Natural killer cell (primary cell): ENCODE data around the gene FKBP1A. TPM values are rescaled to one million over a fixed set of nuclear protein-coding genes. Genes with fewer than 3 reads are reported as not detected.

Experiments
- ATAC-seq, 3 donors: fragments of 150-1000 bp in 2 of 3; fragments of 200-7000 bp in 1 of 3; cut with Tn5 transposase; 1 replicate in 1 of 3; 2 replicates in 2 of 3; pipeline ENCODE4 v1.10.0; 2021; ENCODE audit warnings: mild to moderate bottlenecking in 2 of 3, moderate library complexity in 2 of 3
- DNase-seq, 2 donors: peaks; one replicate each; pipeline versions ENCODE4 v3.0.0 to v3.0.0-alpha.2; 2013 to 2021; ENCODE audit warnings: mixed read lengths in 1 of 2
- H3K27ac ChIP-seq: one replicate; pipeline ENCODE4 v1.5.1; 2013; ENCODE audit warnings: mild to moderate bottlenecking, low read length
- H3K27me3 ChIP-seq: one replicate; pipeline ENCODE4 v1.6.1; 2013; ENCODE audit warnings: low read length; ENCODE audit not compliant: control insufficient read depth, insufficient read depth
- H3K36me3 ChIP-seq: one replicate; pipeline ENCODE4 v1.6.1; 2013; ENCODE audit warnings: low read length; ENCODE audit not compliant: control insufficient read depth, insufficient read depth
- H3K4me1 ChIP-seq: one replicate; pipeline ENCODE4 v1.6.1; 2013; ENCODE audit warnings: low read length; ENCODE audit not compliant: control insufficient read depth, insufficient read depth
- H3K4me3 ChIP-seq: one replicate; pipeline ENCODE4 v1.5.1; 2013; ENCODE audit warnings: low read length
- H3K9me3 ChIP-seq: one replicate; pipeline ENCODE4 v1.6.1; 2013; ENCODE audit warnings: low read length; ENCODE audit not compliant: control insufficient read depth, insufficient read depth
- H3K27ac Mint-ChIP-seq, 2 donors: one replicate each; pipeline ENCODE4 v1.8.0; 2022; ENCODE audit warnings: mild to moderate bottlenecking in 2 of 2, mixed read lengths in 2 of 2, moderate library complexity in 1 of 2
- H3K27me3 Mint-ChIP-seq, 2 donors: one replicate each; pipeline ENCODE4 v1.8.0; 2022; ENCODE audit warnings: low read depth in 2 of 2, mixed read lengths in 2 of 2
- H3K36me3 Mint-ChIP-seq: one replicate; pipeline ENCODE4 v1.8.0; 2022; ENCODE audit warnings: mixed read lengths
- H3K4me1 Mint-ChIP-seq, 2 donors: one replicate each; pipeline ENCODE4 v1.8.0; 2022; ENCODE audit warnings: mixed read lengths in 2 of 2
- H3K4me3 Mint-ChIP-seq: one replicate; pipeline ENCODE4 v1.8.0; 2022; ENCODE audit warnings: mild to moderate bottlenecking, moderate library complexity, mixed read lengths
- H3K9me3 Mint-ChIP-seq, 2 donors: one replicate each; pipeline ENCODE4 v1.8.0; 2022; ENCODE audit warnings: mixed read lengths in 2 of 2
- CTCF ChIP-seq: fragments of 200-600 bp; IDR thresholded peaks from one replicate; pipeline ENCODE4 v1.8.0; 2022; ENCODE audit warnings: antibody characterized with exemption
- WGBS: methylation state at CpG from one replicate; pipeline ENCODE4 v1.1.7; 2013; ENCODE audit warnings: missing lambda C conversion rate; ENCODE audit not compliant: insufficient coverage; 5-methylcytosine and 5-hydroxymethylcytosine counted together
- intact Hi-C: fragments of 100-400 bp; cut with micrococcal nuclease; formaldehyde crosslinking; loops from one replicate; pipeline ENCODE4 v1.14.2; 2022
- total RNA-seq, 4 donors: library from RNA; stranded (reverse); fragments of 120-200 nt in 1 of 4; gene quantifications; one replicate each; pipeline versions ENCODE4 v1.2.3 to v1.2.4, GENCODE V29; 2013 to 2022

FKBP1A gene
- total RNA-seq, 3 donors from 2014 or later (not counting 1 experiment from before 2014, with no cell fraction given), result 74.6 to 76.4 (median 75.4) TPM

- peak overlapping the region; percentile 88 for H3K4me3 Mint-ChIP-seq
- Histone ChIP-seq H3K27ac (peak overlapping the region; percentile 67), H3K4me3 (peak overlapping the region; percentile 39), H3K4me1 (peaks cover 44% of the 10 kb centered on the region), H3K27me3 (no peaks in the 10 kb centered on the region), H3K9me3 (no peaks in the 10 kb centered on the region), H3K36me3 (no peaks in the 10 kb centered on the region)
- no peaks in the 10 kb centered on the region for H3K9me3 Mint-ChIP-seq
- ATAC-seq, result no peak
- WGBS, result 61% methylated on average over 7 of the region's 7 CpGs
- DNase-seq, result no peak
- peaks cover 27 to 45% of the 10 kb centered on the region in 2 donors for H3K4me1 Mint-ChIP-seq
- peak overlapping the region; percentile 89 to 90 for H3K27ac Mint-ChIP-seq
- peaks cover 13 to 35% of the 10 kb centered on the region in 2 donors for H3K27me3 Mint-ChIP-seq
- peaks cover 9% of the 10 kb centered on the region for H3K36me3 Mint-ChIP-seq
- intact Hi-C loops, result loop anchor here (1.0 to 2.0 kb wide), 3 partner anchors 43 to 73 kb away; partner anchors contain the start of gene NSFL1C
- TF ChIP-seq CTCF, result no peak
These were observed 641 bp upstream of the FKBP1A start for GRCh38 chr20:1393507-1393882.

GRCh38 chr20:1392443-1392692 lies 486 bp downstream of the FKBP1A start:
- Histone ChIP-seq H3K27ac (peak overlapping the region; percentile 49), H3K4me1 (peaks cover 48% of the 10 kb centered on the region), H3K36me3 (no peaks in the 10 kb centered on the region), H3K9me3 (no peaks in the 10 kb centered on the region), H3K27me3 (no peaks in the 10 kb centered on the region), H3K4me3 (peak overlapping the region; percentile 49)
- peak overlapping the region; percentile 85 for H3K4me3 Mint-ChIP-seq
- 0% methylated on average over 13 of the region's 13 CpGs for WGBS
- peak overlapping the region in 1 of 2 donors; percentile 90 for H3K27ac Mint-ChIP-seq
- peaks cover 12 to 24% of the 10 kb centered on the region in 2 donors for H3K27me3 Mint-ChIP-seq
- no peaks in the 10 kb centered on the region for H3K9me3 Mint-ChIP-seq
- intact Hi-C loops, result loop anchor here (2.0 kb wide), 1 partner anchor 44 kb away; no protein-coding TSS in a partner anchor
- TF ChIP-seq CTCF, result no peak
- peaks cover 9% of the 10 kb centered on the region for H3K36me3 Mint-ChIP-seq
- peaks cover 35 to 52% of the 10 kb centered on the region in 2 donors for H3K4me1 Mint-ChIP-seq
- ATAC-seq (peak; percentile 17 to 34 (median 25)), DNase-seq (peak in 1 of 2 donors; percentile 40)

DNA sequence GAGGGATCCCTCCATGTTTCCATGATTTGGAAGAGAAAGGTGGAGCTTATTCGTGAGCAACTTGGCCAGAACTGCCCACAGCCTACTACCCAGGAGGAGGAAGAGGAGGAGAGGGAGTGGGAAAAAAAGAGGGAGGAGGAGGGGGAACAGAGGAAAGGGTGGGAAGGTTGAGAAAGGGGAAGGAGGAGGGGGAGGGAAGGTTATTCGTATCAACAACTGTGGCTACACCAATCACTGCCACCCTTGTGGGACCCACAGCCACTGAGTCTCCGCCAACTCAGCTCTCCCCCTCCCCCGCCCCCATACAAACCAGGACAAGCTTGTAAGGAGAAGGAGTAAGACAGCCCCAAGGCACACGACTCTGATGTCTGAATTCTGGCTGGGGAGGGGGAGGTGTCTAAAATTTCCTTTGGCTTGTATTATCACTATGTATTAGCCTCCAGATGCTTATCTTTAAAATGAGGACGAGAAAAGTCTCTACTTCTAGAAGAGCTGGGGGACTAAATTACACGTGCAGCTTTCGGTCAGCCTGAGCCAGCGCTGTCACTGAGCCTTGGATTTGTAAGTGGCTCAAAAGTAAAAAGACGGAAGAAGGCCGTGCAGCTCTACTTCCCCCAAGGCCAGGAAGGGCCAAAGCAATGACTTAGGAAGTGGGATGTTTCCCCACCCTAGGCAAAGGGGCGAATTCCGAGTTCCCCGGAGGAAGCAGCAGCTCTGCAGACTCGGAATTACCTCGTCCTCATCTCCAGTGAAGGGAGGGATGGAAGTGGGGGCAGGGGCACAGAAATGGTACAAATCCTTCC lies 1.0 kb downstream of the FKBP1A start:
- Histone ChIP-seq H3K9me3 (no peaks in the 10 kb centered on the region), H3K27ac (peak overlapping the region; percentile 49), H3K36me3 (no peaks in the 10 kb centered on the region), H3K27me3 (no peaks in the 10 kb centered on the region), H3K4me3 (peak overlapping the region; percentile 49), H3K4me1 (peaks cover 48% of the 10 kb centered on the region)
- Mint-ChIP-seq H3K4me1 (peaks cover 35 to 53% of the 10 kb centered on the region in 2 donors), H3K36me3 (peaks cover 4% of the 10 kb centered on the region), H3K27me3 (peaks cover 7 to 18% of the 10 kb centered on the region in 2 donors), H3K9me3 (no peaks in the 10 kb centered on the region), H3K27ac (peak overlapping the region; percentile 29 to 90), H3K4me3 (peak overlapping the region; percentile 85)
- ATAC-seq (no peak), DNase-seq (peak in 1 of 2 donors; percentile 39)
- TF ChIP-seq CTCF, result no peak
- WGBS, result 5% methylated on average over 12 of the region's 16 CpGs
- intact Hi-C loops, result loop anchor here (2.0 kb wide), 1 partner anchor 45 kb away; no protein-coding TSS in a partner anchor
